SK-N-MC (cell line): ENCODE results near the gene SCGB1D2.

Source experiments
- DNase-seq: peaks from one replicate; pipeline ENCODE4 v3.0.0-alpha.2; 2011; ENCODE audit warnings: low read depth, low spot score
- H3K27ac ChIP-seq: fragments of 200-600 bp; sonication (generic); 2 replicates; pipeline ENCODE4 v1.5.1; 2016; ENCODE audit warnings: mixed run types
- H3K36me3 ChIP-seq: fragments of 200-600 bp; sonication (generic); 2 replicates; pipeline ENCODE4 v1.6.1; 2017; ENCODE audit warnings: antibody characterized with exemption, low read length, mixed read lengths; ENCODE audit not compliant: insufficient read depth
- H3K4me3 ChIP-seq: fragments of 200-600 bp; sonication (generic); 2 replicates; pipeline ENCODE4 v1.5.1; 2016
- H3K9ac ChIP-seq: fragments of 200-600 bp; sonication (generic); 2 replicates; pipeline ENCODE4 v1.8.0; 2017; ENCODE audit warnings: mixed run types, mixed read lengths; ENCODE audit not compliant: insufficient read length
- H3K9me3 ChIP-seq: fragments of 200-600 bp; sonication (generic); 2 replicates; pipeline ENCODE4 v1.6.1; 2017; ENCODE audit warnings: low read depth, mild to moderate bottlenecking, antibody characterized with exemption, low read length, moderate library complexity, mixed read lengths
- EZH2 ChIP-seq: fragments of 200-600 bp; sonication (generic); IDR thresholded peaks from one replicate; pipeline ENCODE4 v1.6.1; 2017; ENCODE audit warnings: antibody characterized with exemption
- FOXP2 ChIP-seq: optimal IDR thresholded peaks from 2 replicates; pipeline ENCODE3; 2011; ENCODE audit warnings: mild to moderate bottlenecking, moderate library complexity; ENCODE audit not compliant: insufficient read depth; ENCODE audit errors: extremely low read length, control extremely low read depth
- POLR2AphosphoS5 ChIP-seq: IDR thresholded peaks from 2 replicates; pipeline ENCODE4 v1.6.1; 2012; ENCODE audit warnings: mild to moderate bottlenecking, low read depth, low read length, borderline replicate concordance

The SCGB1D2 gene

DNA sequence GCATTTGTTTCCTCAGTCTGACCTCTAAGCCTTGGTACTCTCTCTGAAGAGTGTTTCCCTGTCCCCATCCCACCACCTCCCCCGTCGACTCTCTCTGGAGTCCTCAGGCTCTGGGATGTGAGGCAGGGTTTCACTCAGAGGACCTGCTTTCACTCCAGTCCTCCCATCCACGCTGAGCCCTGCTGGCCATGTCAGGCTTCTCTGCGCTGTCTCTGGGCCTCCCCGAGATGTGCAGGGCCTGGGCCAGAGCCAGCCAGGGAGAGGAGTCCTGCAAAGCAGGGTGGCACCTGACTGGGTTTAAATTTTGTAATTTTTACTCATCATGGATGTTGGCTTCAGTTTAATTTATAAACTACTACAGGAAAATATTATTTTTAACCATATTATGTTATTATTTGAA lies 31.2 kb downstream of the SCGB1D2 start:
- Histone ChIP-seq H3K27ac (no peak overlapping the region), H3K36me3 (no peaks in the 10 kb centered on the region), H3K9ac (no peak overlapping the region), H3K4me3 (no peak overlapping the region), H3K9me3 (no peaks in the 10 kb centered on the region)
- no peak for TF ChIP-seq EZH2
- TF ChIP-seq POLR2AphosphoS5 = no peak
- DNase-seq = no peak

- Histone ChIP-seq H3K9me3 (no peaks in the 10 kb centered on the region), H3K36me3 (no peaks in the 10 kb centered on the region), H3K27ac (no peak overlapping the region), H3K9ac (no peak overlapping the region), H3K4me3 (no peak overlapping the region)
- no peak for DNase-seq
- TF ChIP-seq FOXP2 (no peak), POLR2AphosphoS5 (no peak), EZH2 (no peak)
These were observed 31.8 kb downstream of the SCGB1D2 start for GRCh38 chr11:62273789-62274275.

DNA sequence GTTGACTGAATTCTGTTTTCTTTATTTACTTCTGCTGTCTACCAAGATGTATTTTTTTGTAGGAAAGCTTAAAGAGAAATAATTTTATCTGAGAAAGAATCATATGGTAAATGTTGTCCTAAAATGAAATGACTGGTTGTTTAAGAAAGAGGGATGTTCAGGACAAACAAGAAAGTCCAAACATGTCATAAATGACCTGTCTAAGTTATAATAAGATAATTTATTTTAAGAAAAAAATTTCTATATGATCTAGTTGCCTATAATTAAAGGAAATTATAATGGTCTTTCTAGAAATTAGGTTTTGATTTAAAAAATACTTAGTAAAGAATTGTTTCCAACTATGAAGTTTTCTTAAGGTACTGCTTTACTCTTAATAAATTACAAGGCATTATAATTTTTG lies 38.4 kb downstream of the SCGB1D2 start:
- TF ChIP-seq POLR2AphosphoS5 (no peak), EZH2 (no peak), FOXP2 (no peak)
- Histone ChIP-seq H3K36me3 (no peaks in the 10 kb centered on the region), H3K27ac (no peak overlapping the region), H3K9me3 (no peaks in the 10 kb centered on the region), H3K4me3 (no peak overlapping the region), H3K9ac (no peak overlapping the region)
- DNase-seq = no peak
